Adipose tissue (tissue), 3 donors: ENCODE measurements around the gene FAM193A. TPM values are rescaled to one million over a fixed set of nuclear protein-coding genes. Genes with fewer than 3 reads are reported as not detected.
"Not testable (repeated sequence)": the region's sequence is repeated elsewhere in the genome, so short reads cannot be mapped to it uniquely, and the experiment has no call there.

ENCODE experiments used
- H3K27ac ChIP-seq: one replicate; pipeline ENCODE4 v1.5.1; 2013; ENCODE audit warnings: low read depth, low read length
- WGBS, 3 donors: extraction: QIAGEN DNeasy Blood & Tissue Kit; methylation state at CpG; one replicate each; pipeline ENCODE4 v1.1.7; 2013; 5-methylcytosine and 5-hydroxymethylcytosine counted together
- polyA plus RNA-seq, 3 donors: library from polyadenylated mRNA; stranded (reverse); fragments of 200-250 nt; gene quantifications; one replicate each; pipeline ENCODE4 v1.2.3, GENCODE V29; 2013
- donor health status: healthy with polysubstance abuse.
- donor health status: Bipolar disorder and iron deficiency.
- donor health status: healthy.

FAM193A gene
- polyA plus RNA-seq, 3 donors: 5.5 to 10.7 (median 9.7) TPM

GRCh38 chr4:2767046-2767704, 230.7 kb downstream of the FAM193A start:
- no peak overlapping the region for H3K27ac ChIP-seq
- 73 to 94% (median 74%) methylated on average over 5 of the region's 5 CpGs for WGBS, 3 donors

GRCh38 chr4:2767705-2768074, 231.2 kb downstream of the FAM193A start:
- WGBS, 3 donors: 62 to 81% (median 73%) methylated on average over 11 of the region's 11 CpGs
- no peak overlapping the region for H3K27ac ChIP-seq

GRCh38 chr4:2768124-2768523, 231.7 kb downstream of the FAM193A start:
- H3K27ac ChIP-seq: no peak overlapping the region
- WGBS, 3 donors: 83 to 93% (median 87%) methylated on average over 9 of the region's 9 CpGs

- WGBS, 3 donors: 61 to 64% (median 62%) methylated on average over 15 of the region's 15 CpGs
- no peak overlapping the region for H3K27ac ChIP-seq
These were observed 232.5 kb downstream of the FAM193A start for GRCh38 chr4:2768921-2769336.

- WGBS, 3 donors: 87 to 93% (median 88%) methylated on average over 3 of the region's 3 CpGs
- H3K27ac ChIP-seq: no peak overlapping the region
These were observed 234.8 kb downstream of the FAM193A start for GRCh38 chr4:2771264-2771663.

- 90 to 98% (median 92%) methylated on average over 5 of the region's 5 CpGs for WGBS, 3 donors
- H3K27ac ChIP-seq: not testable (repeated sequence)
These were observed 244.2 kb downstream of the FAM193A start for GRCh38 chr4:2780643-2781042.

- H3K27ac ChIP-seq: no peak overlapping the region
- WGBS, 3 donors: 92 to 94% (median 94%) methylated on average over 10 of the region's 10 CpGs
These were observed 245.5 kb downstream of the FAM193A start for GRCh38 chr4:2781911-2782310.

Other genes with a start within 250 kb of the FAM193A start
- 1 to 10 TPM; 4.4 to 6.9 (median 5.1) TPM for gene ZFYVE28, start 118.0 kb upstream of the FAM193A start, polyA plus RNA-seq
- under 1 TPM in 2 of 3 donors, not detected in 1; 0.09 to 0.86 TPM for gene CFAP99, start 117.7 kb upstream of the FAM193A start, polyA plus RNA-seq
- gene RNF4, start 67.5 kb upstream of the FAM193A start, polyA plus RNA-seq: 10 to 100 TPM; 17.7 to 24.4 (median 22.6) TPM
- gene TNIP2, start 219.7 kb downstream of the FAM193A start, polyA plus RNA-seq: 10 to 100 TPM; 18.2 to 52.9 (median 52.5) TPM